ENCODE results near the gene AKR7A3. TPM values are rescaled to one million over a fixed set of nuclear protein-coding genes. Genes with fewer than 3 reads are reported as not detected.
A peak's percentile ranks its signal among the peaks of the same experiment; 100 is the strongest.

The AKR7A3 gene
- total RNA-seq, 1 experiment from 2014 or later, result 2.8 TPM

DNA sequence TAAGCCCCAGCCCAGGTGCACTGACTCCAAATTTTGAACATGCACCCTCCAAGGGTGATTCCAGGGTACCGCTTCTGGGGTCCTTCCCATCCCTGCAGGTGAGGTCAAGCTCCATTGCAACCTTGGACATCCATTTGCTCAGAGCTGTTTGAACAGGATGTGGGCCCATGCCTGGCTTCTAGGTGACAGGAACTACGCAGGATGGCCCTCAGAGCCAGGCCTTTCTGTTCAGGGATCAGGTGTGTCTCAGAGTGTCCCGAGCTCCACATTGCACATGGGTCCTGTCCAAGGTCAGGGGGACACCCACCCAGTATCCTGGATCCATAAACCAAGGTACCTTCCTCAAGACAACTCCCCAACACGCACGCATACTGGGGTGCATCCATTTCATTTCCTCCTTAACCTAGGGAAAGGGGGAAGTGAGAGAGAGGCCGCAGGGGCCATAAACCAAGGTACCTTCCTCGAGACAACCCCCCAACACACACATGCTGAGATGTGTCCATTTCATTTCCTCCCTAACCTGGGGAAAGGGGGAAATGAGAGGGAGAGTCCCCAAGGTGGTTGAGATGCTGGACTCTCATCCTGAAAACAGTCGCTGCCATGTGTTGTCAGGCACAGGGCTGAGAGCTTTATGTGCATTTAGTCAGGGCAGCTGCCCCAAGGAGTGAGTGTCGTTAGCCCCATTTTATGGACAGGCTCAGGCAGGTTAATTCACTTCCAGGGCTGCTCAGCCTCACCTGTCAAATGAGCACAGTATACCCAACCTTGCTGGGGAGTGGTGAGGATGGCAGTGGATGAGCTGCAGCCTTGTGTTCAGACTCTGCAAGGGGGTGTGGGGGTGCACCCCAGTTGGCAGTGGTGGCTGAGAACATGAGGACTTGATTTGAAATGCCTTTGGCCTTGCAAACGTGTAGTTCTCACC, 25.7 kb upstream of the AKR7A3 start:
- no TSS peak for BruUV-seq (replicated peaks)
- TF ChIP-seq, protein P1, sequence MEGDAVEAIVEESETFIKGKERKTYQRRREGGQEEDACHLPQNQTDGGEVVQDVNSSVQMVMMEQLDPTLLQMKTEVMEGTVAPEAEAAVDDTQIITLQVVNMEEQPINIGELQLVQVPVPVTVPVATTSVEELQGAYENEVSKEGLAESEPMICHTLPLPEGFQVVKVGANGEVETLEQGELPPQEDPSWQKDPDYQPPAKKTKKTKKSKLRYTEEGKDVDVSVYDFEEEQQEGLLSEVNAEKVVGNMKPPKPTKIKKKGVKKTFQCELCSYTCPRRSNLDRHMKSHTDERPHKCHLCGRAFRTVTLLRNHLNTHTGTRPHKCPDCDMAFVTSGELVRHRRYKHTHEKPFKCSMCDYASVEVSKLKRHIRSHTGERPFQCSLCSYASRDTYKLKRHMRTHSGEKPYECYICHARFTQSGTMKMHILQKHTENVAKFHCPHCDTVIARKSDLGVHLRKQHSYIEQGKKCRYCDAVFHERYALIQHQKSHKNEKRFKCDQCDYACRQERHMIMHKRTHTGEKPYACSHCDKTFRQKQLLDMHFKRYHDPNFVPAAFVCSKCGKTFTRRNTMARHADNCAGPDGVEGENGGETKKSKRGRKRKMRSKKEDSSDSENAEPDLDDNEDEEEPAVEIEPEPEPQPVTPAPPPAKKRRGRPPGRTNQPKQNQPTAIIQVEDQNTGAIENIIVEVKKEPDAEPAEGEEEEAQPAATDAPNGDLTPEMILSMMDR (IDR thresholded peaks at IDR 0.05; ENCODE audit: insufficient read depth in 1 of 2, low read depth in 1 of 2, low read length in 1 of 2, severe bottlenecking in 1 of 2, unreplicated experiment in 1 of 2), result no peak
- Mint-ChIP-seq H3K27ac (ENCODE audit: unreplicated experiment) (no peak overlapping the region), H3K4me1 (ENCODE audit: low read depth, unreplicated experiment) (peaks cover 15% of the 10 kb centered on the region), H3K36me3 (ENCODE audit: insufficient read depth, unreplicated experiment) (peaks cover under 1% of the 10 kb centered on the region), H3K27me3 (ENCODE audit: insufficient read depth, unreplicated experiment) (no peaks in the 10 kb centered on the region), H3K4me3 (ENCODE audit: unreplicated experiment) (no peak overlapping the region), H3K9me3 (ENCODE audit: unreplicated experiment) (no peaks in the 10 kb centered on the region)
- no peaks in the 10 kb centered on the region for H3K27me3 ChIP-seq (replicated peaks; ENCODE audit: control insufficient read depth, insufficient read depth, low read length)
- intact Hi-C loops (cut with micrococcal nuclease; ENCODE audit: unreplicated experiment), result loop anchor here (10.0 kb wide), 1 partner anchor 59 kb away; the partner anchor contains the start of genes EMC1 and MRTO4
- DNase-seq, result no peak
- H3K36me3 ChIP-seq (ENCODE audit: control insufficient read depth, insufficient read depth, low read length), result peaks cover 1% of the 10 kb centered on the region
- H3K4me1 ChIP-seq, result no peaks in the 10 kb centered on the region
- H3K9me3 ChIP-seq, result no peaks in the 10 kb centered on the region
- no peak overlapping the region for H3K4me3 ChIP-seq (ENCODE audit: low read depth, low read length)
- ChIA-PET CTCF (no interaction called here), POLR2A (interaction anchor here (0.5 kb wide), 1 partner anchor 306 kb away, joined by 3 read pairs; no protein-coding TSS in a partner anchor)

DNA sequence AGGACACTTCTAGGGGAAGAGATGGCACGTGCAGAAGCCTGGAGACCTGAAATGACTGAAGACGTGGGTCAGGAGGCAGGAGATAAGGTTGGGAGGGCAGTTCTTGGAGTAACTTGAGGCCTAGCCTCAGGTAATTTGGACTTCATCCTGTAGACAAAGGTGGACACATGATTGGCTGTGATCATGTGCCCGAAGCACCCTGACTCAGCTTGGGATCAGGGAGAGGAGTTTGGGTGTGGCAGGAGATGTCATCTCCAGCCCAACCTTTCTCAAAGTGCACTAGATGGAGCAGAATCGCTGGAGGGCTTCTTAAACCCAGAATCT, 25.0 kb upstream of the AKR7A3 start:
- TF ChIP-seq, protein P1 (IDR thresholded peaks at IDR 0.05; ENCODE audit: insufficient read depth in 1 of 2, low read depth in 1 of 2, low read length in 1 of 2, severe bottlenecking in 1 of 2, unreplicated experiment in 1 of 2), result no peak
- Mint-ChIP-seq H3K36me3 (ENCODE audit: insufficient read depth, unreplicated experiment) (peaks cover 6% of the 10 kb centered on the region), H3K4me3 (ENCODE audit: unreplicated experiment) (peak overlapping the region; percentile 84), H3K27ac (ENCODE audit: unreplicated experiment) (peak overlapping the region; percentile 29), H3K4me1 (ENCODE audit: low read depth, unreplicated experiment) (peaks cover 15% of the 10 kb centered on the region), H3K9me3 (ENCODE audit: unreplicated experiment) (no peaks in the 10 kb centered on the region), H3K27me3 (ENCODE audit: insufficient read depth, unreplicated experiment) (no peaks in the 10 kb centered on the region)
- Histone ChIP-seq H3K36me3 (ENCODE audit: control insufficient read depth, insufficient read depth, low read length) (peaks cover 1% of the 10 kb centered on the region), H3K27me3 (replicated peaks; ENCODE audit: control insufficient read depth, insufficient read depth, low read length) (no peaks in the 10 kb centered on the region), H3K4me3 (ENCODE audit: low read depth, low read length) (no peak overlapping the region), H3K9me3 (no peaks in the 10 kb centered on the region), H3K4me1 (no peaks in the 10 kb centered on the region)
- ChIA-PET POLR2A (interaction anchor here (0.5 kb wide), 1 partner anchor 306 kb away, joined by 3 read pairs; no protein-coding TSS in a partner anchor), CTCF (interaction anchor here (0.6 kb wide), 1 partner anchor 298 kb away, joined by 3 read pairs; no protein-coding TSS in a partner anchor)
- intact Hi-C loops (cut with micrococcal nuclease; ENCODE audit: unreplicated experiment), result loop anchor here (10.0 kb wide), 1 partner anchor 59 kb away; the partner anchor contains the start of genes EMC1 and MRTO4
- BruUV-seq (replicated peaks), result TSS peak; percentile 61
- DNase-seq, result no peak

DNA sequence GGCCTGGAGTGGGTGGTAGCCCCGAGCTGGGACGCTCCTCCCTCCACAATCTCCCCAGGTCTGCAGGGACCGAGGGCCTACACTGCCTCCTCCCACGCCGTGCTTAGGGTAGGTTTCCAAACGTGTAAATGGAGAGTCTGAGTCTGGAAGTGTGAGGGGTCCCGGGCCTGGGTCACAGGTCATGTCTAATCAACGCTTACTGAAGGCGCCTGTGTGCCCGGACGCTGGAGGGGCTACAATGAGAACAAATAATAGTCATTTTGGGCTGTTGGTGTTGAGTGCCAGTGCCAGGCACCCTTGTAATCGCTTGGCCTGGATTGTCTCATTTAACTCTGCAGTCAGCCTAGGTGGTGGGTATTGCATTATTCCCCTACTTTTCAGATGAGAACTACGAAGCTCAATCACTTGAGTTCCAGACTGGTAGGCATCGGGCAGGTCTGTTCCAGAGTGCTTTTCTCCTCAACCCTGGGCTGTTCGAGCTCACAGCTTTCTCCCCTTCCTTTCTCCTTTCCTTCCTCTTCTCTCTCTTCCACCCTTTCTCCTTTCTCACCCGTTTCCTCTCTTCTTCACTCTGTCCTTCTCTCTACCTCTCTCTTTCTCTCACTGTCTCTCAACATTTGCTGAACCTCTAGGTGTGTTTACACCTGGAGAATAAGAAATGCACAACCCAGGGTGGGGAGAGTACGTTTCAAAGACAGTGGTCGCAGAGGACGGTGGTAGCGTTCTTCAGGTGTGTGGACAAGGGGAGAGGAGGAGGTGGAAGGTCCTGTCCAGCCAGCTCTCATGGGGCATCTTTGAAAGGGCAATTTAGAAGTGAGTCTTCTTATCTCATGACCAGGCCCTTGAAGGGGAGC, 24.4 kb upstream of the AKR7A3 start:
- CTCF ChIA-PET, result interaction anchor here (0.6 kb wide), 1 partner anchor 299 kb away, joined by 3 read pairs; no protein-coding TSS in a partner anchor
- Histone ChIP-seq H3K9me3 (no peaks in the 10 kb centered on the region), H3K4me1 (no peaks in the 10 kb centered on the region), H3K36me3 (ENCODE audit: control insufficient read depth, insufficient read depth, low read length) (peaks cover 1% of the 10 kb centered on the region), H3K4me3 (ENCODE audit: low read depth, low read length) (peak overlapping the region; percentile 93), H3K27me3 (replicated peaks; ENCODE audit: control insufficient read depth, insufficient read depth, low read length) (no peaks in the 10 kb centered on the region)
- no peaks in the 10 kb centered on the region for H3K27me3 Mint-ChIP-seq (ENCODE audit: insufficient read depth, unreplicated experiment)
- H3K9me3 Mint-ChIP-seq (ENCODE audit: unreplicated experiment), result no peaks in the 10 kb centered on the region
- peaks cover 12% of the 10 kb centered on the region for H3K36me3 Mint-ChIP-seq (ENCODE audit: insufficient read depth, unreplicated experiment)
- no peak for DNase-seq
- H3K27ac Mint-ChIP-seq (ENCODE audit: unreplicated experiment), result peak overlapping the region; percentile 29
- intact Hi-C loops (cut with micrococcal nuclease; ENCODE audit: unreplicated experiment), result loop anchor here (10.0 kb wide), 1 partner anchor 58 kb away; the partner anchor contains the start of genes EMC1 and MRTO4
- POLR2A ChIA-PET, result interaction anchor here (0.5 kb wide), 1 partner anchor 307 kb away, joined by 3 read pairs; no protein-coding TSS in a partner anchor
- peaks cover 15% of the 10 kb centered on the region for H3K4me1 Mint-ChIP-seq (ENCODE audit: low read depth, unreplicated experiment)
- TF ChIP-seq, protein P1 (IDR thresholded peaks at IDR 0.05; ENCODE audit: insufficient read depth in 1 of 2, low read depth in 1 of 2, low read length in 1 of 2, severe bottlenecking in 1 of 2, unreplicated experiment in 1 of 2), result no peak
- peak overlapping the region; percentile 84 for H3K4me3 Mint-ChIP-seq (ENCODE audit: unreplicated experiment)
- no TSS peak for BruUV-seq (replicated peaks)

All from Caco-2 (cell line).